IMR-90 (cell line): ENCODE results near the gene HIGD1C. TPM values are rescaled to one million over a fixed set of nuclear protein-coding genes. Genes with fewer than 3 reads are reported as not detected.

Experiments
- ATAC-seq: fragments of 200-7000 bp; cut with Tn5 transposase; 2 replicates; pipeline ENCODE4 v1.9.1; 2020; ENCODE audit warnings: low read depth, mild to moderate bottlenecking, moderate library complexity
- BruUV-seq: library from RNA; stranded (reverse); fragments of 400-500 nt; replicated peaks from 2 replicates; lab custom pipeline; 2021; lab: Mats Ljungman, UMichigan
- CTCF ChIA-PET: fragments of 300-600 bp; formaldehyde crosslinking; extraction: SDS; loops from one replicate; lab custom pipeline; 2021; ENCODE audit warnings: antibody characterized with exemption; lab: Yijun Ruan, JAX
- POLR2A ChIA-PET: fragments of 300-600 bp; sonication (Branson Sonifier 250); formaldehyde crosslinking; loops from one replicate; lab custom pipeline; 2022; ENCODE audit warnings: antibody characterized with exemption; ENCODE audit not compliant: unreplicated experiment; lab: Charles Lee
- DNase-seq: peaks from one replicate; pipeline ENCODE4 v3.0.0; 2013
- H2AFZ ChIP-seq: replicated peaks from 2 replicates; pipeline ENCODE3; 2013; ENCODE audit warnings: low read length, mild to moderate bottlenecking; ENCODE audit not compliant: poor library complexity
- H2AK5ac ChIP-seq: 2 replicates; pipeline ENCODE4 v1.6.1; 2013; ENCODE audit warnings: low read depth, low read length, inconsistent platforms
- H2AK9ac ChIP-seq: replicated peaks from 2 replicates; pipeline ENCODE3; 2013; ENCODE audit warnings: mild to moderate bottlenecking, low read depth, low read length, moderate library complexity; ENCODE audit not compliant: poor library complexity
- H2BK120ac ChIP-seq: 2 replicates; pipeline ENCODE4 v1.6.1; 2013; ENCODE audit warnings: low read depth, low read length, inconsistent platforms
- H2BK15ac ChIP-seq: 3 replicates; pipeline ENCODE4 v1.6.1; 2013; ENCODE audit warnings: low read depth, low read length, inconsistent platforms
- H2BK20ac ChIP-seq: 2 replicates; pipeline ENCODE4 v1.6.1; 2013; ENCODE audit warnings: low read depth, mild to moderate bottlenecking, inconsistent platforms, low read length, moderate library complexity
- H2BK5ac ChIP-seq: 2 replicates; pipeline ENCODE4 v1.6.1; 2013; ENCODE audit warnings: mild to moderate bottlenecking, low read depth, low read length, inconsistent platforms; ENCODE audit not compliant: poor library complexity, severe bottlenecking
- H3K14ac ChIP-seq: replicated peaks from 2 replicates; pipeline ENCODE4 v1.6.1; 2013; ENCODE audit warnings: low read depth, low read length, inconsistent platforms
- H3K18ac ChIP-seq: 2 replicates; pipeline ENCODE4 v1.6.1; 2013; ENCODE audit warnings: low read depth, low read length, control low read depth
- H3K23ac ChIP-seq: 2 replicates; pipeline ENCODE4 v1.6.1; 2013; ENCODE audit warnings: low read depth, low read length, inconsistent platforms
- H3K27ac ChIP-seq: 2 replicates; pipeline ENCODE4 v1.5.1; 2013; ENCODE audit warnings: mild to moderate bottlenecking, control low read depth, low read length; ENCODE audit not compliant: insufficient read depth
- H3K27me3 ChIP-seq: 2 replicates; pipeline ENCODE4 v1.6.1; 2013; ENCODE audit warnings: low read length; ENCODE audit not compliant: control insufficient read depth, insufficient read depth
- H3K36me3 ChIP-seq: 2 replicates; pipeline ENCODE4 v1.6.1; 2013; ENCODE audit warnings: low read length, mixed read lengths; ENCODE audit not compliant: control insufficient read depth, insufficient read depth
- H3K4ac ChIP-seq: 2 replicates; pipeline ENCODE4 v1.6.1; 2013; ENCODE audit warnings: low read depth, low read length, inconsistent platforms
- H3K4me1 ChIP-seq: 2 replicates; pipeline ENCODE4 v1.6.1; 2013; ENCODE audit warnings: low read length, mixed read lengths; ENCODE audit not compliant: control insufficient read depth, insufficient read depth
- H3K4me2 ChIP-seq: 2 replicates; pipeline ENCODE4 v1.6.1; 2013; ENCODE audit warnings: low read depth, mild to moderate bottlenecking, control low read depth, low read length, moderate library complexity
- H3K4me3 ChIP-seq: 2 replicates; pipeline ENCODE4 v1.5.1; 2013; ENCODE audit warnings: low read depth, mild to moderate bottlenecking, control low read depth, low read length, moderate library complexity; ENCODE audit not compliant: insufficient read depth
- H3K56ac ChIP-seq: 2 replicates; pipeline ENCODE4 v1.6.1; 2013; ENCODE audit warnings: low read length, inconsistent platforms; ENCODE audit not compliant: insufficient read depth; ENCODE audit errors: extremely low read depth
- H3K79me1 ChIP-seq, 2 experiments: 2 replicates each; pipeline ENCODE4 v1.6.1; 2013; ENCODE audit warnings: low read length in 2 of 2, inconsistent platforms in 1 of 2, low read depth in 1 of 2
- H3K9ac ChIP-seq: 2 replicates; pipeline ENCODE4 v1.6.1; 2013; ENCODE audit warnings: low read depth, low read length, control low read depth
- H3K9me1 ChIP-seq: 2 replicates; pipeline ENCODE4 v1.6.1; 2013; ENCODE audit warnings: low read length, inconsistent platforms; ENCODE audit not compliant: insufficient read depth
- H3K9me3 ChIP-seq: 2 replicates; pipeline ENCODE4 v1.6.1; 2013; ENCODE audit warnings: low read length; ENCODE audit not compliant: control insufficient read depth, insufficient read depth
- H4K20me1 ChIP-seq: 2 replicates; pipeline ENCODE4 v1.6.1; 2013; ENCODE audit warnings: low read length, inconsistent platforms; ENCODE audit not compliant: insufficient read depth
- H4K5ac ChIP-seq: 2 replicates; pipeline ENCODE4 v1.6.1; 2013; ENCODE audit warnings: mild to moderate bottlenecking, low read depth, low read length, control low read depth
- H4K8ac ChIP-seq, 2 experiments: 2 replicates each; pipeline ENCODE4 v1.6.1; 2013; ENCODE audit warnings: low read depth in 2 of 2, low read length in 2 of 2, control low read depth in 1 of 2, inconsistent platforms in 1 of 2
- H4K91ac ChIP-seq: 2 replicates; pipeline ENCODE4 v1.6.1; 2013; ENCODE audit warnings: low read depth, low read length, inconsistent platforms; ENCODE audit not compliant: insufficient read depth
- ELK1 ChIP-seq: fragments of 150-350 bp; IDR thresholded peaks from 2 replicates; pipeline ENCODE4 v1.6.1; 2016; ENCODE audit warnings: low read depth, mild to moderate bottlenecking, low read length, moderate library complexity, borderline replicate concordance
- MAFK ChIP-seq: IDR thresholded peaks from 2 replicates; pipeline ENCODE4 v1.6.1; 2012; ENCODE audit warnings: low read depth, low read length, improper control_type of control experiment
- MAZ ChIP-seq: IDR thresholded peaks from 2 replicates; pipeline ENCODE4 v1.6.1; 2012; ENCODE audit warnings: low read depth, mild to moderate bottlenecking, low read length, improper control_type of control experiment, moderate library complexity, borderline replicate concordance
- WGBS, 2 experiments: methylation state at CpG; one replicate each; pipeline versions ENCODE4 v1.1.5 to v1.1.7; 2013; ENCODE audit warnings: missing lambda C conversion rate in 2 of 2; ENCODE audit not compliant: insufficient read length in 1 of 2; ENCODE audit errors: extremely low coverage in 2 of 2; 5-methylcytosine and 5-hydroxymethylcytosine counted together
- dilution Hi-C: fragments of 300-500 bp; cut with HindIII; formaldehyde crosslinking; loops from one replicate; pipeline ENCODE4 v1.14.3; 2018; ENCODE audit warnings: low sequenced_read_pairs; ENCODE audit not compliant: unreplicated experiment
- in situ Hi-C: fragments of 300-500 bp; cut with MboI; formaldehyde crosslinking; loops from 3 replicates; pipeline ENCODE4 v1.14.3; 2019; ENCODE audit warnings: low sequenced_read_pairs, inconsistent platforms, mixed read lengths
- intact Hi-C: fragments of 100-400 bp; cut with micrococcal nuclease; formaldehyde crosslinking; loops from 2 replicates; pipeline ENCODE4 v1.10.0; 2022
- polyA plus RNA-seq, 3 experiments: library from polyadenylated mRNA; depleted of rRNA; stranded (reverse); fragments of >200 nt; gene quantifications; 2 replicates each; pipeline ENCODE4 v1.2.3, GENCODE V29; 2012; ENCODE audit warnings: low replicate concordance in 1 of 3
- total RNA-seq: library from RNA; depleted of rRNA; stranded (reverse); fragments of >200 nt; gene quantifications from 2 replicates; pipeline ENCODE4 v1.2.3, GENCODE V29; 2012

The HIGD1C gene
- total and polyA plus RNA-seq, 2 of the 4 experiments (the other 2 are of a cell fraction), result not detected

- Histone ChIP-seq H2BK5ac (peak overlapping the region; percentile 81), H4K5ac (peak overlapping the region; percentile 57), H4K8ac (peak overlapping the region; percentile 20 to 83), H3K23ac (peak overlapping the region; percentile 82), H3K14ac (peak overlapping the region; percentile 93), H3K79me1 (0 out of 4 replicates have a peak, but pooled peaks cover 0 to 5% of the 10 kb centered on the region in 2 experiments), H4K20me1 (no peaks in the 10 kb centered on the region), H3K9me3 (no peaks in the 10 kb centered on the region), H3K4me2 (peak overlapping the region; percentile 98), H2AK9ac (peak overlapping the region; percentile 14), H2BK15ac (peak overlapping the region; percentile 53; the same call in 1 of the 3 replicates), H3K27ac (peak overlapping the region; percentile 86; the same call in 1 of the 2 replicates), H3K4me3 (peak overlapping the region; percentile 37), H2AFZ (peak overlapping the region; percentile 79), H2BK20ac (peak overlapping the region; percentile 53), H3K56ac (peak overlapping the region; percentile 95), H3K9me1 (0 out of 2 replicates have a peak, but pooled peaks cover 4% of the 10 kb centered on the region), H3K27me3 (no peaks in the 10 kb centered on the region), H2BK120ac (peak overlapping the region; percentile 96), H4K91ac (peak overlapping the region; percentile 35), H3K36me3 (no peaks in the 10 kb centered on the region), H3K9ac (peak overlapping the region; percentile 79), H2AK5ac (0 out of 2 replicates have a peak overlapping the region, but pooled peaks have one; percentile 5), H3K4ac (peak overlapping the region; percentile 92), H3K18ac (peak overlapping the region; percentile 91), H3K4me1 (peaks cover 13% of the 10 kb centered on the region)
- DNase-seq (peak; percentile 86), ATAC-seq (peak; percentile 88)
- in situ Hi-C loops (no loop called here), intact Hi-C loops (loop anchor here (5.0 kb wide), 1 partner anchor 63 kb away; no protein-coding TSS in a partner anchor), dilution Hi-C loops (no loop called here)
- WGBS, 2 experiments, result 7% methylated on average over 2 of the region's 13 CpGs; no CpG with 5 or more reads in 1 of the 2 experiments
- POLR2A ChIA-PET, result no interaction called here
- 0 out of 2 replicates have a peak, but pooled peaks have one; percentile 9 for TF ChIP-seq MAFK
- peak; percentile 17; the same call in 1 of the 2 replicates for TF ChIP-seq MAZ
- TF ChIP-seq ELK1, result no peak
- CTCF ChIA-PET, result interaction anchor here (1.2 kb wide), 1 partner anchor 103 kb away, joined by 3 read pairs; no protein-coding TSS in a partner anchor
- BruUV-seq, result no TSS peak
These were observed 27.7 kb upstream of the HIGD1C start for GRCh38 chr12:50924439-50925341.
